GM06990 (cell line): ENCODE data around the gene LRRC37A.
"Not testable (repeated sequence)": the region's sequence is repeated elsewhere in the genome, so short reads cannot be mapped to it uniquely, and the experiment has no call there.

Experiments
- DNase-seq: peaks from one replicate; pipeline ENCODE4 v3.0.0-alpha.2; 2011; ENCODE audit not compliant: insufficient read length; ENCODE audit errors: extremely low read depth
- H3K27me3 ChIP-seq: replicated peaks from 2 replicates; pipeline ENCODE4 v1.6.0; 2011; ENCODE audit warnings: low read length; ENCODE audit not compliant: control insufficient read depth, insufficient read depth
- H3K36me3 ChIP-seq: 2 replicates; pipeline ENCODE4 v1.5.1; 2011; ENCODE audit warnings: low read length; ENCODE audit not compliant: control insufficient read depth, insufficient read depth
- H3K4me3 ChIP-seq: replicated peaks from 2 replicates; pipeline ENCODE4 v1.5.1; 2011; ENCODE audit warnings: low read depth, mild to moderate bottlenecking, control low read depth, low read length
- TF ChIP-seq, protein P1 (sequence below): IDR thresholded peaks from 2 replicates; pipeline ENCODE4 v1.5.1; 2011; ENCODE audit warnings: low read length, control low read depth, mild to moderate bottlenecking, inconsistent platforms; ENCODE audit not compliant: insufficient read depth, poor library complexity, severe bottlenecking

The LRRC37A gene

DNA sequence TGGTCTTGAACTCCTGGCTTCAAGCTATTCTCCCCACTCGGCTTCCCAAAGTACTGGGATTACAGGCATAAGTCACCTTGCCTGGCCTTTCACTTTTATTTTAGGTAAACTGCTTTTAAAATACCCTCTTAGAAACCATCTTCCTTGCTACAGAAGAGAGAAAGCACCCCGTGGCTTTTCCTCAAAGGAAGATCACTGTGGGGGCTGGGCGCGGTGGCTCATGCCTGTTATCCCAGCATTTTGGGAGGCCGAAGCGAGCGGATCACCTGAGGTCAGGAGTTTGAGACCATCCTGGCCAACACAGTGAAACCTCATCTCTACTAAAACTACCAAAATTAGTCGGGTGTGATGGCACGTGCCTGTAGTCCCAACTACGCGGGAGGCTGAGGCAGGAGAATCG lies 12.3 kb upstream of the LRRC37A start:
- DNase-seq, H3K4me3 ChIP-seq, H3K27me3 ChIP-seq, H3K36me3 ChIP-seq: not testable (repeated sequence)

DNA sequence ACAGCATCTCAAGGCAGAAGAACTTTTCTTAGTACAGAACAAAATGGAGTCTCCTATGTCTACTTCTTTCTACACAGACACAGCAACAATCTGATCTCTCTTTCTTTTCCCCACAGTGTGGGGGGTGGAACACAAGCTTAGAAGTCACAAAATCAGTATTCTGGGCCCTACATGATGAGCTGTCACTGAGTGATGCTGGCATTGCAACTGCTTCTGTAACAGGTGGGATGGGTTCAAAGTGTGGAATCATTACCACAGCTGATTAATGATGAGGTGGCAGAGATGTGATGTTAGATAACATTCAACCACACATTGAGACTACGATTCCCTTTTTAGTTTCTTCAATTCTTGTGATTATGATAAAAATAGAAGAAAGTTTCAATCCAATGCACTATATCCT lies 10.5 kb upstream of the LRRC37A start:
- DNase-seq, H3K36me3 ChIP-seq, H3K27me3 ChIP-seq, H3K4me3 ChIP-seq: not testable (repeated sequence)

DNA sequence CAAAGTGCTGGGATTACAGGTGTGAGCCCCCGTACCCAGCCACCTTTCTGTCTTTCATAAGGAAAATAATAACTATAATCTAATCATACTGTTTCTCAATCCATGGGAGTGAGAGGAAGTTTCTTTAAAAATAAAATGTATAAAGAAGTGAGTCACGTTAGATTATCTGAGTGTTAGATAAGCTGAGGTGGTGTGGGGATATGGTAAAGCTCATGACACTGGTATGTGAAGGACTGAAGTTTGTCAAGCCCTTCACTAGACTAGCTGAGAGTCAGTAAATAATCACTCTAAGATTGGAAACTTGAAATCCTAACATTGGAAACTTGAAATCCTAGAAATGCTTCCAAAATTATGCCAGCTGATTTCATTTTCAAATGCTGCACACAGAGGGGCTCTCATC lies 9.4 kb upstream of the LRRC37A start:
- not testable (repeated sequence) for H3K27me3 ChIP-seq, DNase-seq, H3K36me3 ChIP-seq, H3K4me3 ChIP-seq

DNA sequence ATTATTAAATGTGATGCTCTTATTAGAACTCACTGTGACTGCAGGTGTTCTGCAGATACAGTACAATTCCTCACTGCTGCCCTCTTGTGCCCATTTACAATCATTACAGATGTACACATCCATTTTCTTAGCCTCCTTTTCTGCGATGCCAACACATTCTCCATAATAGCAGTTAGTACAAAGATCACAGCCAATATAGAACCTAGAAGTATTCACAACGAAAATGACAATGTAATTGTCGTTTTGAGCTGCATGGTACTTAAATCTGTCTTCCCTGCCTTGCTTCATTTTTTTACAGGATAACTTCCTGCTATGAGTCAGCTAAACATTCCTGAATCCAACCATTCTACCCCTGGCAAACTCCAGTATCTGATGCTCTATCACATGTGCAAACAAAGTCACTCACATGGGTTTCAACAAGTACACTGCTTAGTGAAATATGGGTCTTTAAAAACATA lies 8.1 kb upstream of the LRRC37A start:
- H3K36me3 ChIP-seq, H3K4me3 ChIP-seq, DNase-seq, H3K27me3 ChIP-seq: not testable (repeated sequence)
- TF ChIP-seq, protein P1, sequence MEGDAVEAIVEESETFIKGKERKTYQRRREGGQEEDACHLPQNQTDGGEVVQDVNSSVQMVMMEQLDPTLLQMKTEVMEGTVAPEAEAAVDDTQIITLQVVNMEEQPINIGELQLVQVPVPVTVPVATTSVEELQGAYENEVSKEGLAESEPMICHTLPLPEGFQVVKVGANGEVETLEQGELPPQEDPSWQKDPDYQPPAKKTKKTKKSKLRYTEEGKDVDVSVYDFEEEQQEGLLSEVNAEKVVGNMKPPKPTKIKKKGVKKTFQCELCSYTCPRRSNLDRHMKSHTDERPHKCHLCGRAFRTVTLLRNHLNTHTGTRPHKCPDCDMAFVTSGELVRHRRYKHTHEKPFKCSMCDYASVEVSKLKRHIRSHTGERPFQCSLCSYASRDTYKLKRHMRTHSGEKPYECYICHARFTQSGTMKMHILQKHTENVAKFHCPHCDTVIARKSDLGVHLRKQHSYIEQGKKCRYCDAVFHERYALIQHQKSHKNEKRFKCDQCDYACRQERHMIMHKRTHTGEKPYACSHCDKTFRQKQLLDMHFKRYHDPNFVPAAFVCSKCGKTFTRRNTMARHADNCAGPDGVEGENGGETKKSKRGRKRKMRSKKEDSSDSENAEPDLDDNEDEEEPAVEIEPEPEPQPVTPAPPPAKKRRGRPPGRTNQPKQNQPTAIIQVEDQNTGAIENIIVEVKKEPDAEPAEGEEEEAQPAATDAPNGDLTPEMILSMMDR, result peak; percentile 67

DNA sequence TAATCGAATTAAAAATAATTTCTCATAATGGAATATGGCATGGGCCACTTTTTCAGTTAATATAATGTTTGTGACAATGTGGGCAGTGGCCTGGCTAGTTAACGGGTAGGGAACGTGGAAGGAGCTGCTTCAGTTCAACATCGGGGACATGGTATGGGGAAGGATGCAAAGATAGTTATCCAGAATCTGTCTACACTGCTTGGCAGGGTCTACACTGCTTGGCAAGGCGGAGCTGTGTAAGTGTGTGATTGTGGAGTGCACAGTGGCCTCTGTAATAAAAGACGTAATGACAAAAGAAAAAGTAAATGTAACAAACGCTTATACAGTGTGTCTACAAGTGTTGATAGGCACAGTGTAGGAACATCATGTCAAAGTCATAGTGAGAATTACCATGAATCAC lies 7.3 kb upstream of the LRRC37A start:
- DNase-seq, H3K27me3 ChIP-seq, H3K36me3 ChIP-seq, H3K4me3 ChIP-seq: not testable (repeated sequence)

DNA sequence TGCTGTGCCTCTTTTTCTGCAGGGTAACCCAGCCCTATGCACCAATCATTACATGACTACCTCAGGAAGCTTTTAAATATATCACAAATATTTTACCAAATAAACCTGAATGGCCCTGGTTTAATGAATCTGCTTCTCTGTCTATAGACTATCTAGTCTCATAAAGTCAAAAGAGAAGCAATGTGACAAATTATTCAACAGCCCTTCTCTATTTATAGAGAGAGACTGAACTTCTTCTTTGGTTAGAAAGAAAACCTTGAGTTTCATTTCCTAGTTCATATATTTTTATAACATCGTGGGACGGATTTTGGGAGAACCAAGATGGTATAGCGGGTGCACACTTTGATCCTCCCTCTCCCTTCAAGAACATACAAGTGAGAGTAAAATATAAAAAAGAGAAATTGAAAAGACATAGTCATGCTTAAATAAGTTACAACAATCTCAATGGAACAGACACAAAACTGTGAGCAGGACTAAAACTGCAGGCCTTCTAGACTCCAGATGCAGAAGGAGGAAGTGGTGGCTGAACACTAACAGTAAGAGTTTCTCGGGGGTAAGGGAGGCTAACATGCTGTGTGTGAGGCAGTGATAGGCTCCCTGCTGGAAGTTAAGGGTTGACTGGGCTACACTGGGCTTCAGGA lies 3.9 kb upstream of the LRRC37A start:
- H3K4me3 ChIP-seq, H3K36me3 ChIP-seq: not testable (repeated sequence)
- DNase-seq, result peak; percentile 66

DNA sequence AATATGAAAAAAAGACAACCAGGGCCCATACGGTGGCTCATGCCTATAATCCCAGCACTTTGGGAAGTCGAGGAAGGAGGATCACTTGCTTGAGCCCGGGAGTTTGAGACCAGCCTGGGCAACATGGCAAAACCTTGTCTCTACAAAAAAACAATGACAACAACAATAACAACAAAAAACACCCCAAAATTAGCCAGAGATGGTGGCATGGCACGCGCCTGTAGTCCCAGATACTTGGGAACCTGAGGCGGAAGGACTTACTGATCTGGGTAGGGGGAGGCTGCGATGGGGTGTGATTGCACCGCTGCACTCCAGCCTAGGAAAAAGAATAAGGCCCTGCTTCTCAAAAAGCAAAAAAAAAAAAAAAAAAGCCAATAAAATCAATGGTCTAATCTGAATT lies 3.3 kb upstream of the LRRC37A start:
- H3K27me3 ChIP-seq, DNase-seq, H3K36me3 ChIP-seq, H3K4me3 ChIP-seq: not testable (repeated sequence)

More for the DNA sequence above, 3.9 kb upstream of the LRRC37A start:
- H3K27me3 ChIP-seq, result not testable (repeated sequence)

DNA sequence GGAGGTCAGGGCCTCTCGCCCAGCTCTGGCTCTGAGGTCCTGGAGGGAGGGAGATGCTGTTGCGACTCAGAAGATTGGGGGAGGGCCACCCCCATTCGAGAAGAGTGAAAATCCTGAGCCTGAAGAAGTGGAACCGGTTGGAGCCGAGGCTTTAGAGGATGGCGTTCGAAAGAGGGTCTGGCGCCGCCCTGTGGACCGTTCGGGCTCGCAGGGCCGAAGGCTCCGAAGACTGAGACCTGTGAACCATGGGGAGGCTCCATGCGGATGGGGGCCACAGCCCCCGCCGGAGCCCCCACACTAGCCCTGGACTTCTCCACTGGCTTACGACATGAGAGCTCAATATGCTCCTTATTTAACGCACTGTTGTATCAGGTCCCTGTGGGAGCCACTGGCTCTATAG lies 46.3 kb downstream of the LRRC37A start:
- not testable (repeated sequence) for H3K36me3 ChIP-seq, H3K27me3 ChIP-seq, DNase-seq, H3K4me3 ChIP-seq

DNA sequence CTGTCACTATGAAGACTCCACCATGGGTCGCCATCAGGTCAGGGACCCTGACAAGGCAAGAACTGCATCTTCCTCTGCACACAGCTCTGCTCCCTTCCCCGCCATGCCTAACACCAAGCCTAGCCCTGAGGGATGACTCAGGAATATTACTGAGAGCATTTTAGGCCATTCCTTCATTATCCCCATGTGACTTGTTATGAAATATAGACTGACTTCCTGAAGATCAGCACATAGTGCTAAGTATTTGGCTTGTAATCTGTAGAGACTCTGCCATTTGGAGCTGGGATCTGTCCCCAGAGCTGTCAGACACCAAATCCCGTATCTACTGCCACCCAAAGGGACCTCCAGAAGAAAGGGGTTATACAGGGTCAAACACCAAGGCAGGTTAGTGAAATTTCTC lies 47.2 kb downstream of the LRRC37A start:
- not testable (repeated sequence) for H3K36me3 ChIP-seq, DNase-seq, H3K27me3 ChIP-seq, H3K4me3 ChIP-seq

DNA sequence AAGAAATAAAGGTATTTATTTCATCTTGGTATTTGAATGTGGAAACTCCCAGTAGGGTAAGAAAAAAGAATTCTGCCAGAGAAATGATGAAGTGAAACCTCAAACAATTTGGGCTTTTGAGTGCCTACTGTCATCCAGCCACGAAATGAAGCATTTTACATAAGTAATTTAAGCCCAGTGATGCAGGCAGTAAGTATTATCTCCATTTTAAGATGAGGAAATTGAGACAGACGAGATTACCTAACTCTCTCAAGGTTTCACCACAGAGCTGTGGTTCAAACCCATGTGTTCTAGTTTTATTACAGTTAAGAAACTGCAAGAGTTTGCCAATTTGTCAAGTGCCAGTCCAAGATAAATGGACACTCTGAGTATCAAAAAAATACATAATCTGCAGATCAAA lies 53.4 kb downstream of the LRRC37A start:
- H3K4me3 ChIP-seq, DNase-seq, H3K27me3 ChIP-seq, H3K36me3 ChIP-seq: not testable (repeated sequence)

DNA sequence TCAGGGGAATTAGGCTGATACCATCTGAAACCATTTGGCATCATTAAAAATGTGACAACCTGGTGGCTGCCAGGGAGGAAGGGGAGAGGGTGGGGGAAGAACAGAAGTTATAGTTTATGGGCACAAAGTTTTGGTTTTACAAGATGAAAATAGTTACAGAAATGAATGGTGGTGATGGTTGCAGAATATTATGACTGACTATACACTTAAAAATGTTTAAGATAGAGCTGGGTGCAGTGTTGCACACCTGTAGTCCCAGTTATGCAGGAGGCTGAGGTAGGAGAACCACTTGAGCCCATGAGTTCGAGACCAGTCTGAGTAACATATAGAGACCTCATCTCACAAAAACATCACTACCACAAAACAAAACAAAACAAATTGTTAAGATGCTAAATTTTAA lies 54.1 kb downstream of the LRRC37A start:
- not testable (repeated sequence) for H3K4me3 ChIP-seq, DNase-seq, H3K36me3 ChIP-seq, H3K27me3 ChIP-seq

DNA sequence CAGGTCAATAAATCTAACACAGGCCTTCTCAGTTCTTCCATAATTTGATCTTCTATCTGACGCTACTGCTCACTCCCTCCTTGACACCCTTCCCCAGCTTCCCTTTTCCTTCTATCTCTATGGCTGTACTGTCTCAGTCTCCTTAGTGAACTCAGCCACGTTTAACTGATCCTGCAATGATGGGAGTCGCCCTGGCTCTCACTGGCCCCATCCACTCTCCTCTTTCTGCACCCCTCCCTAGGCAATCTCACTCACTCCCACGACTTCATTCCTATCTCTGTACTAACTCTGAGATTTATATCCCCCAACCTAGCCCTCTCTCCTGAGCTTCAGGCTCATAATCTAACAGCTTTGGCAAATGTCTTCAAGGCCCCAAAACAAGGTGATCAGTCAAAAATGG lies 58.9 kb downstream of the LRRC37A start:
- not testable (repeated sequence) for H3K4me3 ChIP-seq, DNase-seq, H3K36me3 ChIP-seq, H3K27me3 ChIP-seq

DNA sequence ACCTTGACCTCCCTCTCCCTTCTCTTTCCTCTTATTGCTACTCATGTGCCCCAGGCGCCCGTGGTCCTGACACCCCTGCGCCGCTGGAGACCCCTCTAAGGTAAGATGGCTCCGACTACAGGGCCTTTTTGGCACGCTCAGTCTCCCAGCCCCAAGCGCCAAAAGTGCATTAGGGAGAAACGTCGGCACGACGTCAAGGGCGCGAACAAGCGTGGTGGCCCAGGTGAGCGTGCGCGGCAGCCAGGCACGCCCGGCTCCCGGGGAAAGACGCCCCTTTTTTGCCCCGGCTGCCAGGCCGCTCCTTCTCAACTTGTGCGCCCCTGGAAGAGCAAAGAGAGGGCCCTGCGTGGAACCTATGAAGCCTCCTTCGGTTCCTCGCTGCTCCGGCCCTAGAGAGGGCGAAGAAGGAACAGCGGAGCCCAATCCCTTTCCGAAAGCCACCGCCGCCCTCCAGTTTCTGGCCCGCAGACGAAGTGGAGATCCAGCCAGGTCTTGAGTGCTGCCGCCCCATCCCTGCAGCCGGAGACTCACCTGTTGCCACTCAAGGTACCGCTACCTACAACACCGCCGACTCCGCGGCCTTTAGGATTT lies 66.3 kb downstream of the LRRC37A start:
- not testable (repeated sequence) for H3K27me3 ChIP-seq, H3K4me3 ChIP-seq, H3K36me3 ChIP-seq, DNase-seq

DNA sequence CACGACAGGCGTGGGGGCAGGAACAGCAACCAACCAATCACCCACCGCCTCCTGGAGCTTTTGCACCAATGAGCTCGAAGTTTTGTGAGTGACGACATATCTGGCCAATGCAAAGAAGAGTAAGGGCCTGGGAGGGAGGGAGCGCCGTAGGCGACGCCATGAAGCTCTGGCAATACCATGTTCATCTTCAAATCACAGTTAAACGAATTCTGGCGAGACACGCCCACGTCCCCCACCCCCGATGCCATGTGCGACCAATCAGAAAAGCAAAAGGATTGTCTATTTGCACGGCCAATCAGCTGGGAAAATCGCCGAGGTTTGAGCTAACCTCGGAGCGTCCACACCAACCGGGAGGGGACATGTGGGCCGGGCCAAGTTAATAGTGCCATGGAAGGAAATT lies 66.8 kb downstream of the LRRC37A start, which contains the start of gene ARL17B:
TSS of gene ARL17B (minus strand) at position 12 of the 400 bp plus-strand sequence. CDS start 3,369 bp downstream, outside the sequence.
- not testable (repeated sequence) for H3K36me3 ChIP-seq, DNase-seq, H3K27me3 ChIP-seq, H3K4me3 ChIP-seq
